ENCODE results near the gene GNG12.

Gene GNG12

DNA sequence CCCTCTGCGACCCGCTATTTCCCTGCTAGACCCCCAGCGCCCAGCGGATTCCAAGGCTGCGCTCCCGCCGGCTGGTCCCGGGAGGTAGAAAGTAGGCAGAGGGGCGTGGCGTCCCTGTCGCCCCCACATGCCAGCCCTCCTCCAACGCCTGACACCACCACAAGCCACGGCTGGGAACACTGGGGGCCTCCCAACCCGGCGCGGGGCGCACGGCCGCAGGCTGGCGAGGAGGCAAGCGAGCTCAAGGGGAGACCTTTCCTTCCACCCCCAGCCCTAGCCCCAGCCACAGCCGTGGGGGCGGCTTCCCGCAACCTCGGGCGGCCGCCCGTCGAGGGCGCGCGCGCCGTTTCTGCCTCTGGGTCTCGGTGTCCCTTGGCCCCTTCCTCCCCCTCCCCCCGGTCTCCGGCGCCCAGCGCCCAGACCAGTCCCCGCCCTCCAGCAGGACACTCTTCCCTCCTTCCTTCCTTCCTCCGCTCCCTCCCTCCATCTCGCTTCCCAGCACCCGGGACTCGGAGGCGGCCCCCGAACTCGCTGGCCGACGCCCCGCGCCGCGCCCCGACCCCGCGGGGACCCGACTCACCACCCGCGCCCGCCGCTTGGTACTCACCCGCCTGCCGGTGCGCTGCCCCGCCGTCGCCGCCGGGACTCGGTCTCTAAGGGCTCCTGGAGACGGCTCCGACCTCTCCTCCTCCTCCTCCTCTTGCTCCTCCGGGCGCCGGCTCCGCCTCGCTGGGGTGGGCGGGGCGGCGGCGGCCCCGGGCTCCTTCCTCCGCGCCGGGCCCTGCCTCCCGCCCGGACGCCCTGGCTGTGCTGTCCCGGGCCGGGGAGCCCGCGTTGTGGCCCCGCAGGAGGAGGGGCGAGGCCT lies at the start of gene GNG12:
GNG12 (minus strand) TSS at position 731 of the 865 bp plus-strand sequence. CDS start 125,781 bp downstream, outside the sequence.
- DNase-seq (ENCODE audit: low spot score): peak; percentile 87

DNA sequence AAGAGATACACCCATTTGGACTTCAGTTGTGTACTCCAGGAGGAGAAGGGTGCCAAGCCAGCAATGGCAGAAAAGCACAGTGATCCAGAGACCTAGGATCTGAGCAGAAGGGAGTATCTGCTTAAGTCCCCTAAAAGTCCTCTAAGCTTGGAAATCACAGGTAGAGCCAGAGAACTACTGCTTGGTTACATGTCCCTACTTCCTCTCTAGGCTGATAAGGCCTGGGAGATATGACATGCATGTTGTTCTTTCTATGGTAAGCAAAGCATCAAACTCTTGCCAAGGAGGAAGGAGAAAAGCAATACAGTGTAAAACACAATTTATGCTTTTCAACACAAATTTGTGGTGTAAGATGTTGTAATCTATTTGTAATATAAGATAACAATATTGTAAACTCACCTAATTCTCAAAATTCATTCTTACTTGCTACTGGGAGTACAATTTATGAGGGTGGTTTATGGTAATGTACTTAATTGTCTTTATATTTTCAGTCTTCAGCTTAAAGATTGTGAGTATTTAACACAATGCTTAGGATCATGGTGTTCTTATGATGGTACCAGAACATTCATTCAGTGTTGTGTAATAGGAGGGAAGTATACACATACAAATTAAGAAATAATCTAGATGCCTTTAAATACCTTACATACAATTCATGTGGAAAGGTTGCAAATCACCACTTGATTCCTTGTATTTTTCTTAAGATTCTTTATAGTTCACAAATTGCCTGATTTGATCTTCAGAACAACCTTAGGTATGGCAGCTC lies 49.1 kb upstream of the GNG12 start:
- no peak for DNase-seq (ENCODE audit: low spot score)

DNA sequence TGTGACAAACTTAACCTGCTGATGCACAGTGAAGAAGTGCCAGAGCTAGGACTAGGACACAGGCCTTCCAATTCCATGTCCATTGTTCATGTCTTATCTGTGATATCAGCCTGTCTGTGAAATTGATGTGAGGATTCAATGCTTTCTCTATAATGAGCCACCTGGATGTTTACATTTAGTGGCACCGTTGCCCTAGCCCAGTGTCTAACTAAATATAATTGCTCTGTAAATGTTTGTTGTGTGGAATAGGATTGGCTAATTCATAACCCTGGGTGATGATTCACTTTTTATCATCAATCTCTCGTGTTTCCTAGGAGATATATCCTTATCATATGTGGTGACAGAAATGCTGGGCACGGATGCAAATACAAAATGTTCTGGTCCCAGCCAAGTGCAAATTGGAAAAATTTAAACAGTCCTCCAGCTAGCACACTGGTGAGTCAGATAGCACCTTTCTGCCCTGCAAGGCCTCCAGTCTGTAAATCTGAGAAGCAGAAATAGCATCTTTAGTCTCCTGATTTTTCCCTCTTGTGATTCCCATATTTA lies 46.9 kb upstream of the GNG12 start:
- no peak for DNase-seq (ENCODE audit: low spot score)

GRCh38 chr1:67879485-67879884 lies 46.2 kb upstream of the GNG12 start:
- no peak for DNase-seq (ENCODE audit: low spot score)

GRCh38 chr1:67874501-67875111 lies 41.3 kb upstream of the GNG12 start:
- DNase-seq (ENCODE audit: low spot score): no peak

GRCh38 chr1:67869233-67869632 lies 36.0 kb upstream of the GNG12 start:
- DNase-seq (ENCODE audit: low spot score): no peak

GRCh38 chr1:67863637-67864036 lies 30.4 kb upstream of the GNG12 start:
- DNase-seq (ENCODE audit: low spot score): no peak

- no peak for DNase-seq (ENCODE audit: low spot score)
Measured at GRCh38 chr1:67862685-67863084, 29.4 kb upstream of the GNG12 start.

- no peak for DNase-seq (ENCODE audit: low spot score)
Measured at GRCh38 chr1:67861856-67862516, 28.7 kb upstream of the GNG12 start.

DNA sequence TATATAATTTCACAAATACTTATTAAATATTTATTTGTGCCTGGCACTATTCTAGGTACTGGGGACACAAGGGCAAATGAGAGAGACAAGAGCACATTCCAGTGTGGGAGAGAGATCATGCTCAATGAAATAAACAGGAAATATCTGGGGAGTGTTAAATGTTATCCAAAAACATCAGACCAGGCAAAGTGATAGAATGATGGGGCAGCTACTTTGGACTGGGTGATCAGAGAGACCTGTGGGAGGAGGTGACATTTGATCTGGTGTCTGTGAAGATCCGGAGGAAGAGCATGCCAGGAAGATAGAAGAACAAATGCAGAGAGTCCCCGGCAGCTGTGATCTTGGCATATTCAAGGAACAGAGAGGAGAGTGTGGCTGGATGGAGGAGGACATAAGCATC lies 27.5 kb upstream of the GNG12 start:
- no peak for DNase-seq (ENCODE audit: low spot score)

- no peak for DNase-seq (ENCODE audit: low spot score)
Measured at GRCh38 chr1:67856921-67857320, 23.7 kb upstream of the GNG12 start.

GRCh38 chr1:67855961-67856360 lies 22.7 kb upstream of the GNG12 start:
- no peak for DNase-seq (ENCODE audit: low spot score)

DNA sequence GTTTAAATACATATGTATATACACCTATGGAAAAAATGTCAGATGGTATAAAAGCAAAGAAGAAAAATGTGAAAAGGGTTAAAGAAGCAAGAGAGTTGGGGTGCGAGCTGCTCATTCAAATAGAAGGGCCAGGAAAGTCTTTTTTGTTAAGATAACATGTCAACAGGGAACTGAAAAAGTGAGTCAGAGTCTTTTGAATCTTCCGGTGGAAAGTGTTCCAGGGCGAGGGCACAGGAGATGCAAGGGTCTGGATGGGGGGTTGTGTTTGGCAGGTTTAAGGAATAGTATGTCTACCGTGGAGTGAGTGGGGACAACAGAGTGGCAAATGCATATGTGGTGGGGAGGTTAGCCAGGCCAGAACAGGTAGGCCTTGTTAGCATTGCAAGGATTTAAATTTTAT lies 22.2 kb upstream of the GNG12 start:
- no peak for DNase-seq (ENCODE audit: low spot score)

DNA sequence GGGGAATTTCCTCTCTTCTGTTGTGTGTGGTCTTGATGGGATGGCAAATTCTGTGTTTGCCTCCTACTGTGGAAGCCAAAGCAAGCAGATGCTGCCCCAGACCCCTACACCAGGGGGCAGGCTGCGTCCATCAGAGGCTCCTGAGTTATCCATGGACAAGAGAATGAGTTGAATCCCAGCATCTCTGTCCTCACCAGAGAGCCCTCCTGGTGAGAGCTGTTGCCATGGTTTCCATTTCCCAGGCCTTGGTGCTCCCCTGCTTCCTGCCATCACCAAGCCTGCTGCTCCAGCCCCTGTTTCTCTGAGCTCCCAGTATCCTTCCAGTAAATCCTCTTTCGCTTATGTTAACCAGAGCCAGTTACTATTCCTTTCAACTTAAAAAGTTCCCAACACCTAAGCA lies 20.4 kb upstream of the GNG12 start:
- peak; percentile 92 for DNase-seq (ENCODE audit: low spot score)

DNA sequence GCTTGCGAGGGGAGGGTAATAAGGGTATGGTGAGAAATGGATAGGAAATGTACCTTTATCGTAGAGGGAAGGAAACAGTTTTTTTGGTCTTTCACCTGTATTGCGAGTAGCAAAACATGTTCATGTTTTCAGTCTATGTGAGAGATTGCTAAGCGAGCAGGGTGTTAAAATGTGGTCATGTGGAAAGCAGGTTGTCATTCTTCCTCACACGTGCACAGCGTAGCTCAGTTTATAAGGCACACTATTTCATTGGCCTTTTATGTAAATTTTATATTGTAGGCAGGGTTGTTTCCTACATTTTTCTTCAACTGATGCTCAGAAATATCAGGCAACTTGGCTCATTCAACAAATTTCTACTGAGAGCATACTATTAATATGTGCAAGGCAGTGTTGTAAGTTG lies 18.5 kb upstream of the GNG12 start:
- no peak for DNase-seq (ENCODE audit: low spot score)

DNA sequence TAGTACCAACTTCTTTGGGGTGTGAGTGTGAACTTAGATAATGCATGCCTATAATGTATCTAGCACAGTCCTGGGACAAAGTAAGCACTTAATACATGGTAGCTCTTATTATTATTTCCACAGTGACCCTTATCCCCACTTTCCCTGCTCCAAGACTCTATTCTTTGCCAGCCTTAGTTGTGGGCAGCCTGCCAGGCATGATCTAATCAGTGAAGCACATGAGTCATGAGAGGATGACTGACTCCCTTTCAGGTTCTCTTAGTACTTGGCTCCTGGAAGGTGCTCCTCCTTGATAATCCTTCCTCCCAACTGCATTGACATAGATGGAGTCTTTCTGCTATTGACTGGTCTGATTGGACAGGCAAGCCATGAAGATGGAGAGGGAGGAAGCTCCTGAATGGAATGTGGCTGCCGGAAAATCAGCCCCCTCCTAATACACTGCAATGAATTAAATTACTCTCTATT lies 17.4 kb upstream of the GNG12 start:
- no peak for DNase-seq (ENCODE audit: low spot score)

DNA sequence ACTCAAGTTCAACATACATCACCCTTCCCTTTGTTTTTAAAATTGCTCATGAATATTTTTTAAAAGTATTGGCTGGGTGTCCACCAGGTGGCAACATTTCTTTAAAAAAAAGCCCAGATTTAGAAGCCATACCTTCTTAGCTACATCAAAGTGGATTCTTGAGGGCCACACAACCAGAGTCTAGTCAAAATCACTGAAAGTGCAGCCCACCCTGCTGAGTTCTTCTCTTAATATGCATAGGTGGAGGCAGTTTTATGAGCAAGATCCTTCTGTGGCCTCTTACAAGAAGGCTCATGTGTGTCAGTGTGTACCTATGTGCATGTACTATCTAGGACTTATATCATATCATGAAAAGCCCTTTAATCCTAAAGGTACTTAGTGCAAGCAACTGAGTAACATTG lies 16.9 kb upstream of the GNG12 start:
- DNase-seq (ENCODE audit: low spot score): no peak

- DNase-seq (ENCODE audit: low spot score): no peak
Measured at GRCh38 chr1:67847466-67847865, 14.2 kb upstream of the GNG12 start.

- no peak for DNase-seq (ENCODE audit: low spot score)
Measured at GRCh38 chr1:67846538-67846937, 13.3 kb upstream of the GNG12 start.

- no peak for DNase-seq (ENCODE audit: low spot score)
Measured at GRCh38 chr1:67844988-67845387, 11.7 kb upstream of the GNG12 start.

DNA sequence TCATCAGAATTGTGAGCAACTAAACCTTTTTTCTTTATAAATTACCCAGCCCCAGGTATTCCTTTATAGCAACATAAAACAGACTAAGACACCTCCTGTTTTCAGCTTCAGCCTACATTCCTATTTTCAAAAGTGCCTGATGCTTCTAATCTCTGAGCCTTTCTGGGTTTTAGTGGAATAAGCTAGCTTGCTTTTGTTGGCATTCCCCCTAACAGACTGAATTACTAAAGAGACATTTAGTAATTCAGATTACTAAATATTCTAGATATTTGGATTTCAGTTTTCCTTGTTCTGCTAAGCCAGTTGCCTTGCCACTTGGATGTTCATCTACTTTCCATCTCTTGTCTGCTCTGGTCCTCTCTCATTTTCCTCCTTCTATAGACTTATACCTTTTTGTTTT lies 10.5 kb upstream of the GNG12 start:
- DNase-seq (ENCODE audit: low spot score): no peak

DNA sequence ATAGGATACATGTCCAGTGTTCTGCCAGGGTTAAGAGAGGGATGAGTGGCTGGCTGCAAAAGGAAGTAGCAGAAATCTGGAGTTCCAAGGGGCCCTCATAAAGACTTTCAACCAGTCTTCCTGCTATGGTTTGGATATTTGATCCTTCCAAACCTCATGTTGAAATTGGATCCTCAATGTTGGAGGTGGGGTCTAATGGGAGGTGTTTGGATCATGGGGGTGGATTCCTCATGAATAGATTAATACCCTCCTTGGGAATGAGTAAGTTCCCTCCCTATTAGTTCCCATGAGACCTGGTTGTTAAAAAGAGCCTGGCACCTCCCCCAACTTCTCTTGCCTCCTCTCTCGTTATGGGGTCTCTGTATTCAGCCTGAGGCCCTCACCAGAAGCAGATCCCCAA lies 10.1 kb upstream of the GNG12 start:
- no peak for DNase-seq (ENCODE audit: low spot score)
